SK-N-SH (cell line): ENCODE measurements around the gene PLEKHM3. TPM values are rescaled to one million over a fixed set of nuclear protein-coding genes. Genes with fewer than 3 reads are reported as not detected.

Experiments used
- CTCF ChIA-PET: fragments of 300-600, 350-600 bp; formaldehyde crosslinking; extraction: SDS; loops from one replicate; lab custom pipeline; 2021; lab: Yijun Ruan, JAX
- POLR2A ChIA-PET: fragments of 350-600 bp; sonication (Branson Sonifier 250); formaldehyde crosslinking; extraction: SDS; loops from one replicate; lab custom pipeline; 2020; ENCODE audit warnings: antibody characterized with exemption, inconsistent platforms; lab: Yijun Ruan, JAX
- DNase-seq: peaks from one replicate; pipeline ENCODE4 v3.0.0; 2012
- H2AFZ ChIP-seq: fragments of 200-600 bp; sonication (generic); 2 replicates; pipeline ENCODE4 v1.8.1; 2016; ENCODE audit warnings: antibody characterized with exemption, mild to moderate bottlenecking, low read depth
- H3F3A ChIP-seq: fragments of 200-600 bp; sonication (generic); replicated peaks from 2 replicates; pipeline ENCODE3; 2016; ENCODE audit warnings: antibody characterized with exemption, mild to moderate bottlenecking; ENCODE audit not compliant: insufficient read depth
- H3K27ac ChIP-seq, 2 experiments: fragments of 200-500 bp in 1 of 2; fragments of 200-600 bp in 1 of 2; sonication (Bioruptor generic) in 1 of 2; sonication (generic), shearing (Covaris generic) in 1 of 2; 2 replicates each; pipeline versions ENCODE4 v1.5.1 to v1.6.1; 2014 to 2016; ENCODE audit warnings: low read depth in 2 of 2, inconsistent platforms in 1 of 2, low read length in 1 of 2, mild to moderate bottlenecking in 1 of 2, mixed read lengths in 1 of 2
- H3K27me3 ChIP-seq: fragments of 200-600 bp; sonication (generic), shearing (Covaris generic); 2 replicates; pipeline ENCODE4 v1.6.1; 2016; ENCODE audit warnings: mixed run types; ENCODE audit not compliant: insufficient read depth
- H3K36me3 ChIP-seq, 2 experiments: fragments of 200-500 bp in 1 of 2; fragments of 200-600 bp in 1 of 2; sonication (Bioruptor generic) in 1 of 2; sonication (generic) in 1 of 2; replicated peaks in 1 of 2; 2 replicates each; pipeline versions ENCODE3 to v1.5.1; 2014 to 2016; ENCODE audit warnings: low read length in 1 of 2, mild to moderate bottlenecking in 1 of 2; ENCODE audit not compliant: insufficient read depth in 2 of 2, control insufficient read depth in 1 of 2
- H3K4me1 ChIP-seq, 2 experiments: fragments of 200-500 bp in 1 of 2; fragments of 200-600 bp in 1 of 2; sonication (Bioruptor generic) in 1 of 2; sonication (generic), shearing (Covaris generic) in 1 of 2; 2 replicates each; pipeline versions ENCODE4 v1.5.1 to v1.6.1; 2014 to 2016; ENCODE audit warnings: low read depth in 1 of 2, low read length in 1 of 2, mixed run types in 1 of 2; ENCODE audit not compliant: insufficient read depth in 2 of 2, control insufficient read depth in 1 of 2
- H3K4me2 ChIP-seq: fragments of 200-600 bp; sonication (generic), shearing (Covaris generic); 2 replicates; pipeline ENCODE4 v1.6.1; 2017; ENCODE audit warnings: mixed run types
- H3K4me3 ChIP-seq, 2 experiments: fragments of 200-500 bp in 1 of 2; fragments of 200-600 bp in 1 of 2; sonication (Bioruptor generic) in 1 of 2; sonication (generic), shearing (Covaris generic) in 1 of 2; 2 replicates each; pipeline versions ENCODE4 v1.5.1 to v1.8.1; 2014 to 2016; ENCODE audit warnings: low read depth in 2 of 2, inconsistent platforms in 1 of 2, low read length in 1 of 2, mild to moderate bottlenecking in 1 of 2, mixed read lengths in 1 of 2, moderate library complexity in 1 of 2
- H3K79me2 ChIP-seq: fragments of 200-600 bp; sonication (generic); 2 replicates; pipeline ENCODE4 v1.8.1; 2017; ENCODE audit warnings: mild to moderate bottlenecking; ENCODE audit not compliant: insufficient read depth
- H3K9ac ChIP-seq: fragments of 200-600 bp; sonication (generic); 2 replicates; pipeline ENCODE4 v1.6.1; 2017; ENCODE audit warnings: mixed run types
- H3K9me2 ChIP-seq: fragments of 200-600 bp; sonication (generic); 2 replicates; pipeline ENCODE4 v1.6.1; 2017; ENCODE audit warnings: mixed run types
- H3K9me3 ChIP-seq: fragments of 200-600 bp; sonication (generic); 2 replicates; pipeline ENCODE4 v1.6.1; 2017; ENCODE audit warnings: mixed run types, mild to moderate bottlenecking, moderate library complexity
- H4K20me1 ChIP-seq: fragments of 200-600 bp; sonication (generic); 2 replicates; pipeline ENCODE4 v1.6.1; 2017; ENCODE audit warnings: mild to moderate bottlenecking, mixed run types; ENCODE audit not compliant: insufficient read depth
- EZH2phosphoT487 ChIP-seq: fragments of 200-600 bp; sonication (generic); IDR thresholded peaks from 2 replicates; pipeline ENCODE4 v1.6.1; 2017; ENCODE audit warnings: low read depth, mixed run types, mild to moderate bottlenecking, antibody characterized with exemption, moderate library complexity, borderline replicate concordance
- GABPA ChIP-seq: IDR thresholded peaks from 2 replicates; pipeline ENCODE4 v1.4.0; 2012; ENCODE audit warnings: low read depth, mild to moderate bottlenecking
- MXI1 ChIP-seq: IDR thresholded peaks from 2 replicates; pipeline ENCODE4 v1.6.1; 2012; ENCODE audit warnings: mild to moderate bottlenecking, low read depth, low read length, improper control_type of control experiment
- NFIC ChIP-seq: IDR thresholded peaks from 2 replicates; pipeline ENCODE4 v1.4.0; 2012; ENCODE audit warnings: borderline replicate concordance
- RFX5 ChIP-seq: IDR thresholded peaks from 2 replicates; pipeline ENCODE4 v1.6.1; 2012; ENCODE audit warnings: mild to moderate bottlenecking, improper control_type of control experiment, low read length
- RXRA ChIP-seq: IDR thresholded peaks from 2 replicates; pipeline ENCODE4 v1.4.0; 2012; ENCODE audit warnings: low read depth, mild to moderate bottlenecking, borderline replicate concordance
- SMC3 ChIP-seq: IDR thresholded peaks from 2 replicates; pipeline ENCODE4 v1.6.1; 2012; ENCODE audit warnings: low read depth, low read length, improper control_type of control experiment
- YY1 ChIP-seq: IDR thresholded peaks from 2 replicates; pipeline ENCODE4 v1.4.0; 2012; ENCODE audit warnings: low read depth, mild to moderate bottlenecking
- WGBS: methylation state at CpG from one replicate; pipeline ENCODE4 v1.1.6; 2017; ENCODE audit warnings: low lambda C conversion rate; 5-methylcytosine and 5-hydroxymethylcytosine counted together
- polyA plus RNA-seq, 3 experiments: library from polyadenylated mRNA; depleted of rRNA; stranded (reverse); fragments of >200 nt; gene quantifications; 2 replicates each; pipeline ENCODE4 v1.2.3, GENCODE V29; 2012
- TF ChIP-seq, protein P1 (sequence below): fragments of 150-350 bp; IDR thresholded peaks from 2 replicates; pipeline ENCODE4 v1.6.1; 2017; ENCODE audit warnings: antibody characterized with exemption, low read length, low read depth, borderline replicate concordance
- TF ChIP-seq, protein P2 (sequence below): IDR thresholded peaks from 2 replicates; pipeline ENCODE4; 2012
- TF ChIP-seq, protein P3 (sequence below): IDR thresholded peaks from 2 replicates; pipeline ENCODE4 v1.4.0; 2012; ENCODE audit warnings: low read depth, borderline replicate concordance
- TF ChIP-seq, protein P4 (sequence below): fragments of 150-350 bp; IDR thresholded peaks from 2 replicates; pipeline ENCODE4 v1.6.1; 2016; ENCODE audit warnings: mild to moderate bottlenecking, low read depth, low read length

PLEKHM3 gene
- polyA plus RNA-seq, 1 of the 3 experiments (the other 2 are of a cell fraction), result 1.9 TPM

DNA sequence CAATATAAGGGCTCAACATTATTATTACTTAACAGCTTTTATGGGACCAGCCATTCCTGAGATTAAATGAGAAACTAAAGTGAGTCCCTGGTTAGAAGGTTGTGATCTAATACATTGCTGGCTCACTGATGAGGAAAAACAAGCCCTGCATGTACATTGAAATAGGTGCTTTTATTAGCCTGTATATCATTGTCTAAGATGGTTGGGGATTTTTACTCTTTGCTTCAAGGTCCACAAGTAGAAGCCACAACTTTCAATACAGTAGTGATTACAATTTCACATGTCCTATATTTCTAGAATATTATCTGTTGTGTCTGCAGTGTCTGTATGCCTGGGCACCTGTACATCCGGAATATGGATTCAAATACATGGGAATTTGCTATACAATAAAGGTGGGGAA is 151.5 kb downstream of the PLEKHM3 start:
- no peak for DNase-seq
- Histone ChIP-seq H3K27ac (no peak overlapping the region), H3F3A (no peaks in the 10 kb centered on the region), H3K79me2 (no peaks in the 10 kb centered on the region), H3K4me2 (no peak overlapping the region), H3K9ac (no peak overlapping the region), H3K4me1 (peaks cover under 1 to 3% of the 10 kb centered on the region in 2 experiments; a peak in 1 of 4 replicates), H3K9me2 (no peaks in the 10 kb centered on the region), H2AFZ (no peak overlapping the region), H3K36me3 (no peaks in the 10 kb centered on the region), H4K20me1 (no peaks in the 10 kb centered on the region), H3K27me3 (no peaks in the 10 kb centered on the region), H3K9me3 (no peaks in the 10 kb centered on the region), H3K4me3 (no peak overlapping the region)
- ChIA-PET POLR2A (no interaction called here), CTCF (no interaction called here)
- TF ChIP-seq YY1 (no peak), SMC3 (no peak), RXRA (no peak), MXI1 (no peak), EZH2phosphoT487 (no peak), NFIC (no peak), GABPA (no peak)
- TF ChIP-seq, protein P1, sequence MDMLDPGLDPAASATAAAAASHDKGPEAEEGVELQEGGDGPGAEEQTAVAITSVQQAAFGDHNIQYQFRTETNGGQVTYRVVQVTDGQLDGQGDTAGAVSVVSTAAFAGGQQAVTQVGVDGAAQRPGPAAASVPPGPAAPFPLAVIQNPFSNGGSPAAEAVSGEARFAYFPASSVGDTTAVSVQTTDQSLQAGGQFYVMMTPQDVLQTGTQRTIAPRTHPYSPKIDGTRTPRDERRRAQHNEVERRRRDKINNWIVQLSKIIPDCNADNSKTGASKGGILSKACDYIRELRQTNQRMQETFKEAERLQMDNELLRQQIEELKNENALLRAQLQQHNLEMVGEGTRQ, result no peak
- TF ChIP-seq, protein P2, sequence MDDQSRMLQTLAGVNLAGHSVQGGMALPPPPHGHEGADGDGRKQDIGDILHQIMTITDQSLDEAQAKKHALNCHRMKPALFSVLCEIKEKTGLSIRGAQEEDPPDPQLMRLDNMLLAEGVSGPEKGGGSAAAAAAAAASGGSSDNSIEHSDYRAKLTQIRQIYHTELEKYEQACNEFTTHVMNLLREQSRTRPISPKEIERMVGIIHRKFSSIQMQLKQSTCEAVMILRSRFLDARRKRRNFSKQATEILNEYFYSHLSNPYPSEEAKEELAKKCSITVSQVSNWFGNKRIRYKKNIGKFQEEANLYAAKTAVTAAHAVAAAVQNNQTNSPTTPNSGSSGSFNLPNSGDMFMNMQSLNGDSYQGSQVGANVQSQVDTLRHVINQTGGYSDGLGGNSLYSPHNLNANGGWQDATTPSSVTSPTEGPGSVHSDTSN, result no peak
- TF ChIP-seq, protein P3, sequence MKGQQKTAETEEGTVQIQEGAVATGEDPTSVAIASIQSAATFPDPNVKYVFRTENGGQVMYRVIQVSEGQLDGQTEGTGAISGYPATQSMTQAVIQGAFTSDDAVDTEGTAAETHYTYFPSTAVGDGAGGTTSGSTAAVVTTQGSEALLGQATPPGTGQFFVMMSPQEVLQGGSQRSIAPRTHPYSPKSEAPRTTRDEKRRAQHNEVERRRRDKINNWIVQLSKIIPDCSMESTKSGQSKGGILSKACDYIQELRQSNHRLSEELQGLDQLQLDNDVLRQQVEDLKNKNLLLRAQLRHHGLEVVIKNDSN, result no peak
- TF ChIP-seq, protein P4, sequence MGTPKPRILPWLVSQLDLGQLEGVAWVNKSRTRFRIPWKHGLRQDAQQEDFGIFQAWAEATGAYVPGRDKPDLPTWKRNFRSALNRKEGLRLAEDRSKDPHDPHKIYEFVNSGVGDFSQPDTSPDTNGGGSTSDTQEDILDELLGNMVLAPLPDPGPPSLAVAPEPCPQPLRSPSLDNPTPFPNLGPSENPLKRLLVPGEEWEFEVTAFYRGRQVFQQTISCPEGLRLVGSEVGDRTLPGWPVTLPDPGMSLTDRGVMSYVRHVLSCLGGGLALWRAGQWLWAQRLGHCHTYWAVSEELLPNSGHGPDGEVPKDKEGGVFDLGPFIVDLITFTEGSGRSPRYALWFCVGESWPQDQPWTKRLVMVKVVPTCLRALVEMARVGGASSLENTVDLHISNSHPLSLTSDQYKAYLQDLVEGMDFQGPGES, result no peak
- 96% methylated on average over 1 of the region's 1 CpG for WGBS

DNA sequence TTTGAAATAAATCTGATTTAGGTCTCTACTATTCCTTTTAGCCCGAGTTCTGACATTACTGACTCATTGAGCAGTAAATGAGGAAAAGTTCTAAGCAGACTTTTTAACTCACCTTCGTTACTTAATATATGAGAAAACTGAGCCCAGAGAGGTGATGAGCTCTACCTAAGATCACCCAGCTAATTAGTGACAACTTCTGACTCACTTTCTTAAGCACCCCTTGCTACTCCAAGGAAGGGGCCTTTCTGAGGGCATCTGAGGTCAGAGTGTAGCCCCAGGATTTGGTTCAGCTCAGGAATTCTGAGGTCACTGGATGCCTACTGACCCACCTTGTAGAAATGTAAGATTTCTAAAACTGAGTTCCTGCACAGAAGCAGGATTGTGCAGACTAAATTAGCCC is 153.4 kb downstream of the PLEKHM3 start:
- H3K79me2 ChIP-seq, result no peaks in the 10 kb centered on the region
- H3K27ac ChIP-seq, result no peak overlapping the region
- peaks cover 0 to 3% of the 10 kb centered on the region in 2 experiments; a peak in 2 of 4 replicates for H3K4me1 ChIP-seq
- no peaks in the 10 kb centered on the region for H3K9me2 ChIP-seq
- TF ChIP-seq RFX5, result no peak
- H3K4me2 ChIP-seq, result no peak overlapping the region
- WGBS, result 97% methylated on average over 2 of the region's 2 CpGs
- no peaks in the 10 kb centered on the region for H3K9me3 ChIP-seq
- H3K4me3 ChIP-seq, result no peak overlapping the region
- no peak for DNase-seq
- H4K20me1 ChIP-seq, result no peaks in the 10 kb centered on the region
- ChIA-PET POLR2A (no interaction called here), CTCF (no interaction called here)
- H3K27me3 ChIP-seq, result no peaks in the 10 kb centered on the region
- no peak overlapping the region for H3K9ac ChIP-seq
- no peak overlapping the region for H2AFZ ChIP-seq
- no peaks in the 10 kb centered on the region for H3K36me3 ChIP-seq
- H3F3A ChIP-seq, result no peaks in the 10 kb centered on the region
